Nephron (organoid): ENCODE measurements around the gene MUC6.

Source experiments
- H3K27ac Mint-ChIP-seq, 3 experiments: 2 replicates each; pipeline ENCODE4 v1.8.0; 2020; ENCODE audit warnings: mixed read lengths in 3 of 3, mild to moderate bottlenecking in 2 of 3, moderate library complexity in 1 of 3
- H3K27me3 Mint-ChIP-seq: 2 replicates; pipeline ENCODE4 v1.8.0; 2021; ENCODE audit warnings: low read depth, mild to moderate bottlenecking, moderate library complexity, mixed read lengths
- H3K36me3 Mint-ChIP-seq: 2 replicates; pipeline ENCODE4 v1.8.0; 2020; ENCODE audit warnings: low read depth, mixed read lengths
- H3K4me1 Mint-ChIP-seq: 2 replicates; pipeline ENCODE4 v1.8.0; 2020; ENCODE audit warnings: mixed read lengths
- H3K4me3 Mint-ChIP-seq, 3 experiments: 2 replicates each; pipeline ENCODE4 v1.8.0; 2020; ENCODE audit warnings: mild to moderate bottlenecking in 3 of 3, mixed read lengths in 3 of 3, moderate library complexity in 2 of 3
- H3K9me3 Mint-ChIP-seq: 2 replicates; pipeline ENCODE4 v1.8.0; 2020; ENCODE audit warnings: mixed read lengths
- CTCF ChIP-seq, 3 experiments: fragments of 200-600 bp; sonication (generic); IDR thresholded peaks; one replicate each; pipeline ENCODE4 v1.5.0; 2021; ENCODE audit warnings: antibody characterized with exemption in 3 of 3; ENCODE audit not compliant: unreplicated experiment in 3 of 3

Gene MUC6

GRCh38 chr11:1060410-1060809 is 23.9 kb upstream of the MUC6 start:
- Mint-ChIP-seq H3K4me1 (no peaks in the 10 kb centered on the region), H3K9me3 (peaks cover 17% of the 10 kb centered on the region), H3K27ac (no peak overlapping the region), H3K4me3 (no peak overlapping the region), H3K27me3 (peaks cover 19% of the 10 kb centered on the region), H3K36me3 (peaks cover 3% of the 10 kb centered on the region)
- TF ChIP-seq CTCF (IDR thresholded peaks at IDR 0.05; ENCODE audit: unreplicated experiment in 3 of 3), result no peak

- no peaks in the 10 kb centered on the region for H3K4me1 Mint-ChIP-seq
- H3K27ac Mint-ChIP-seq, result no peak overlapping the region
- peaks cover 3% of the 10 kb centered on the region for H3K36me3 Mint-ChIP-seq
- H3K27me3 Mint-ChIP-seq, result peaks cover 19% of the 10 kb centered on the region
- no peak for TF ChIP-seq CTCF (IDR thresholded peaks at IDR 0.05; ENCODE audit: unreplicated experiment in 3 of 3)
- no peak overlapping the region for H3K4me3 Mint-ChIP-seq
- H3K9me3 Mint-ChIP-seq, result peaks cover 17% of the 10 kb centered on the region
Measured at GRCh38 chr11:1059759-1060158, 23.2 kb upstream of the MUC6 start.

- no peak overlapping the region for H3K27ac Mint-ChIP-seq
- peaks cover 11% of the 10 kb centered on the region for H3K9me3 Mint-ChIP-seq
- H3K36me3 Mint-ChIP-seq, result peaks cover 3% of the 10 kb centered on the region
- no peaks in the 10 kb centered on the region for H3K4me1 Mint-ChIP-seq
- TF ChIP-seq CTCF (IDR thresholded peaks at IDR 0.05; ENCODE audit: unreplicated experiment in 3 of 3), result no peak
- no peak overlapping the region for H3K4me3 Mint-ChIP-seq
- H3K27me3 Mint-ChIP-seq, result peaks cover 16% of the 10 kb centered on the region
Measured at GRCh38 chr11:1057806-1058205, 21.3 kb upstream of the MUC6 start.

GRCh38 chr11:1055990-1056771 is 19.7 kb upstream of the MUC6 start:
- no peak for TF ChIP-seq CTCF (IDR thresholded peaks at IDR 0.05; ENCODE audit: unreplicated experiment in 3 of 3)
- Mint-ChIP-seq H3K27me3 (peaks cover 12% of the 10 kb centered on the region), H3K27ac (no peak overlapping the region), H3K9me3 (no peaks in the 10 kb centered on the region), H3K4me3 (no peak overlapping the region), H3K4me1 (no peaks in the 10 kb centered on the region), H3K36me3 (no peaks in the 10 kb centered on the region)

- no peak for TF ChIP-seq CTCF (IDR thresholded peaks at IDR 0.05; ENCODE audit: unreplicated experiment in 3 of 3)
- Mint-ChIP-seq H3K9me3 (no peaks in the 10 kb centered on the region), H3K4me3 (no peak overlapping the region), H3K4me1 (no peaks in the 10 kb centered on the region), H3K27me3 (peaks cover 12% of the 10 kb centered on the region), H3K27ac (no peak overlapping the region), H3K36me3 (no peaks in the 10 kb centered on the region)
Measured at GRCh38 chr11:1055109-1055703, 18.7 kb upstream of the MUC6 start.
